Hepatocyte (in vitro differentiated cells): ENCODE measurements around the gene CXCL11.

ENCODE experiments used
- CTCF ChIP-seq: fragments of 200-600 bp; sonication (generic); IDR thresholded peaks from 2 replicates; pipeline ENCODE4 v1.5.1; 2016; ENCODE audit warnings: antibody characterized with exemption, mild to moderate bottlenecking; ENCODE audit not compliant: poor library complexity
- EZH2 ChIP-seq: fragments of 200-600 bp; sonication (generic); IDR thresholded peaks from 2 replicates; pipeline ENCODE4 v1.6.1; 2016; ENCODE audit warnings: antibody characterized with exemption, mild to moderate bottlenecking, borderline replicate concordance
- EZH2phosphoT487 ChIP-seq: fragments of 200-600 bp; sonication (generic); IDR thresholded peaks from one replicate; pipeline ENCODE4 v1.6.1; 2018; ENCODE audit warnings: antibody characterized with exemption, mild to moderate bottlenecking, low read depth, moderate library complexity; ENCODE audit not compliant: unreplicated experiment, severe bottlenecking

- no peak for TF ChIP-seq CTCF
- no peak for TF ChIP-seq EZH2
- TF ChIP-seq EZH2phosphoT487: no peak
Observed at GRCh38 chr4:76013540-76013939, 22.3 kb downstream of the CXCL11 start.
